GM21723 (cell line): Measurements from ENCODE around the gene MRLN.
"Not testable (repeated sequence)": the region's sequence is repeated elsewhere in the genome, so short reads cannot be mapped to it uniquely, and the experiment has no call there.

ENCODE experiments used
- ATAC-seq: cut with Tn5 transposase; IDR thresholded peaks from one replicate; pipeline ENCODE4 v1.9.1; 2021; ENCODE audit warnings: mild to moderate bottlenecking, moderate library complexity; ENCODE audit not compliant: unreplicated experiment

The MRLN gene

DNA sequence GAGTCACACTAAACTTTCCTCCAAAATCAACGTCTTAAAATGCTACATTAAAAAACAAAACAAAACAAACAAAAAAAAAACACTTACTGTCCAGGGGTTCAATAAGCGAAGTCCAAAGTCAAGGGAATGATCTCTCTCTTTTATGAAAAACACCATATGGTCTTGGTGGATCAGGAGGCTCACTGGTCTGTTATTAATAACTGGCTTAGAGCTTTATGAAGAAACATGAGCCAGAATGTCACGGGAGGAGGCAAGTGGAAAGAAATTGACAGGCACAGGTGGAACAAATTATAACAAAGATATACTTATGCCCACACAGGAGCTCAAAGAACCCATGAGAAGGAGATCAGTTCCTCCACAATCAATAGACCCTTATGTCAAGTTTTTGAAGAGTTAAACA is at the start of gene MRLN:
Gene MRLN, minus strand, starts transcription at position 189 of the 400 bp plus-strand sequence.
- no peak for ATAC-seq

DNA sequence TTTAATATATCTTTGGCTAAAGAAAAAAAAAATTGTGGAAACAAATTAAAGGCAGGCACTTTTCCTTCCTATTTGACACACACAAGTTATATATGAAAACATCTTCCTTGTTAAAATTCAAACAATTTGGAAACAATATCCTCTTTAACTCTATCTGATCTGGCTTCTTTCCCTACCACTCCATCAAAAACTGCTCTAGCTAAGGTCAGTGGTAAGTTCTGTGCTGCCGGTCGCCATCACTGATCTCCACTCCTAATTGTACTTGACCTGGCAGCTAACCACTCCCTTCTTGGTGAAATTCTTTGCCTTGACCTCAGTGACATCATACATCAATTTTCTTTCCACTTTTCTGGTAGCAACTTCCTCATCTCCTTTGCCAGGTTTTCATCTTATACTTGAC is 47.9 kb upstream of the MRLN start:
- ATAC-seq = no peak

DNA sequence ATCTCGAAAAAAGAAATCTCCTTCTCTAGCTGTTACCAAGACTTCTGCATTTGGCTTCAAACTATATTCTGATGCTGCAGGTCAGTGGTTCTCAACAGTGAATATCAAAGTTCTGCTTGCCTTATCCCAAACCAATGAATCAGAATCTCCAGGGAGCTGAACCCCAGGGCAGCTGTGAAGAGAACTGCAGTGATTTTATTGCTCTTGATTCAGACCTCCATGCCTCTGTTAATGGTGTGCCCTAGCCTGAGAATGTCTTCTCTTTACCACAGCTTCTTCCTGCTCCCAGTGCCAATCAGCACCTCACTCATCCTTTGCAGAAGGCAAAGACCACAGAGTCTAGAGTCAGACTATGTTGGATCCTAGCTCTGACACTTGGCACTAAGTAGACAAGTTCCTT is 46.2 kb upstream of the MRLN start:
- ATAC-seq = no peak

DNA sequence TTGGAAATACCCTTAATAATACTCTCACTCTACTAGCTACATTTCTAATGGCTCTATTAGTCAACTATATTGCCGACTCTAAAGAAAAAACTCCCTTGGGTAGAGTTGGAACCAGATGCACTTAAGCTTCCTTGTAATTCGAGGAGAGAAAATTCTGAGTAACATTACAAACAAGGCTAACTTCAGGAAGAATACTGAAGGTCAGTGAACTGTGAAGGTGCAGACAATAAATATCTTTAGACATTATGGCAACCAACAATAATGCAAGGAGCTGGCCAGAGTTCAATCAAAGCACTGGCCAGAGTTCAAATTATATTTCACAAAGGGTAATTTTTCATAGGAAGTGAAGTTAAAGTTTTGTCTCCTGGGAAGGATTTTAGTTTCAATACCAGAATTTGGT is 40.7 kb upstream of the MRLN start:
- no peak for ATAC-seq

DNA sequence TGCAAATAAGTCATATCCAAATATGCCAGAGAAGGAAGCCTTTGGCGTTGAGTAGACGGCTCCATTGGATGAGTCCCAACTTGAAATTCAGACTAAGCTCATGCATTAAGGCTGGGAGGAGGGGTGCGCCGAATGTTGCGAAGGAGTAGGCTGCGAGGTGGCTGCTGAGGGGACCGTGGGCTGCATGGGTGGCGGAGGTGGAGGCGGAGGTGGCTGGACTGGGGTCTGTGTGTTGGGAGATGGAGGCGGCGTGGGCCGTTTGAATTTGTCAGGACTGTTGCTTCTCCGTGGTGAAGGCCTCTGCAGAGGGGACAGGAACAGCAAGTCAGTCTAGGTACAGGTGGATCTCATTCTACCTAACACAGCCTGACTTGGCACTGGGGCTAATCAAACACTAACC is 39.6 kb upstream of the MRLN start:
- no peak for ATAC-seq

DNA sequence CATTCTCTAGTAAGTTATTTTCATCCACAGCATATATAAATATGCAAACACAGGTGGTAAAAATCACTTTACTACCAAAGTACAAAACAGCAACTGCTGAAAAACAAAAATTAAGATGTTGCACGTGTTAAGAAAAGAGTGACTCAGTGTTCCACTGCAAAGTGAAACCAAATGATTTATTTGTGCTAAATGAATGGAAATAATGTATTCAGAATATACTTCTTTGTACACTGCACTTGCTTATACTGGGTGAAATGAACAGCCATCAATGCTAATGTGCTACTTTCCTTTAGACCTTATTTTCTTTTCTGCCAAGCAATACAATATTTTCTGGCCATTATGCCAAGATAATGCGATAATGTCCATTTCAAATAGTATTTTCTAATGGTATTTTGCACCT is 38.3 kb upstream of the MRLN start:
- ATAC-seq = no peak

DNA sequence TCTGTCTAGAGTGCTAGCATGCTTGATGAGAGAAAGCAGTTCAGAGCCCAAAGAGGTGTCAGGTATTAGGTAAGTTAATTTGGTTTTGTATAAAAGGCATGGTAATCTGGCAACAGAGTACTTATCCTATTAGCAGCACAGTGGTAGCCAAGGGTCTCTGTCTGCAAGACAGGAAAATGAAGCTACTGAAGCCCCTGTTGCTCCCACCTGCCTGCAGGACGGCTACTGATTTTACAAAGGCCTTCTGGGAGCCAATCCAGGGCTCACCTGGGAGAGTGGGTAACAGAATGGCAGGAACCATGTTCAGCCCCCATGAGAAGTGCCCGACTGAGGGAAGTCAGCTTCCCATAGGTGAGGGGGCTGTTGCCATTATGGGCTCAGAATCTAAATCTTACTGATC is 36.8 kb upstream of the MRLN start:
- not testable (repeated sequence) for ATAC-seq

DNA sequence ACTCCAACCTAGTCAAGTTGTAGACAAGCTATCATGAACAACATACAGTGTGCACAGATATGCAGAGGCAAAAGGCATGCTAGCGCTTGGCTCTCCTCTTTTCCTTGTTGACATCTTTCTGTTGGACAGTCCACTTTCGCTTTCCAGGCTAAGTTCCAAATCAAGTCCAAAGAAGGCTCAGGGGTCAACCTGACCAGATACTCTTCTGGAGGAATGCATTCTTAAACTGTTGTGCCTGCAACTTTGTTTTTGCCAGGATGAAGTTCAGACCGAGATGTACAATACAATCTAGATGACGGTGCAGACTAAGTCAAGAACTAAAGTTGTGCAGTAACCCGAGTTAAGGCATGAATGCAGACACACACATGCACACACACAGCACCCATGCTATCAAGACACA is 35.7 kb upstream of the MRLN start:
- ATAC-seq = not testable (repeated sequence)

DNA sequence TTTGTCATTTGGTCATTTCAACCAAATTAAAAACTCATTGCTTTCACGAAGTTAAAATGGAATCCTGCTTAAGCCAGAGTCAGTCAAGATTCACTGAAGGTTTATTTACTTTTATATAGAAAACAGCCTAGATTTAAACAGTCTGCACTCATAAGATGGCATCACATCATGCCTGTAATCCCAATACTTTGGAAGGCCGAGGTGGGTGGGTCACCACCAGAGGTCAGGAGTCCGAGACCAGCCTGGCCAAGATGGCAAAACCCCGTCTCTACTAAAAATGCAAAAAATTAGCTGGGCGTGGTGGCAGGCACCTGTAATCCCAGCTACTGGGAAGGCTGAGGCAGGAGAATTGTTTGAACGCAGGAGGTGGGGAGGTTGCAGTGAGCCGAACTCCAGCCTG is 33.8 kb upstream of the MRLN start:
- not testable (repeated sequence) for ATAC-seq

DNA sequence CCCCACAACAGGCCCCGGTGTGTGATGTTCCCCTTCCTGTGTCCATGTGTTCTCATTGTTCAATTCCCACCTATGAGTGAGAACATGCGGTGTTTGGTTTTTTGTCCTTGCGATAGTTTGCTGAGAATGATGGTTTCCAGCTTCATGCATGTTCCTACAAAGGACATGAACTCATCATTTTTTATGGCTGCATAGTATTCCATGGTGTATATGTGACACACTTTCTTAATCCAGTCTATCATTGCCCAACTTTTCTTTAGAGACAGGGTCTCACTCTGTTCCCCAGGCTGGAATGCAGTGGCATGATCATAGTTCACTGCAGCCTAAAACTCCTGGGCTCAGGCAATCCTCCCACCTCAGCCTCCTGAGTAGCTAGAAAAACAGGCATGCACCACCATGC is 32.2 kb upstream of the MRLN start:
- ATAC-seq = not testable (repeated sequence)

DNA sequence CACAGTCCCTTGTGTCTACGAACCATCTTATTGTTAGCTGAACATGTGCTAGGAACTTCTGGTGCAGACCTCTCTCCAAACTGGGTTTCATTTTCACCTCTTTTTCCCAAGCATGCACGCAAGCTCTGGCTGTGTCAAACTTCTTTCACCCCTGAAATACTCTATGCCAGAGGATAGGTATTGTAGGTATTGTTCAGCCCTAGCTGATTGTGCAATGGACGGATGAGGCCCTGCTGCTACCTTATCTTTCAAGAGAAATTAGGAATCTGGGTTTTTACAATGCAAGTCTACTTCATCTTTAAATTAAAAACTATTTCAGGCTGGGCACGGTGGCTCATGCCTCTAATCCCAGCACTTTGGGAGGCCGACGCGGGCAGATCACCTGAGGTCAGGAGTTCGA is 28.3 kb upstream of the MRLN start:
- ATAC-seq = no peak

DNA sequence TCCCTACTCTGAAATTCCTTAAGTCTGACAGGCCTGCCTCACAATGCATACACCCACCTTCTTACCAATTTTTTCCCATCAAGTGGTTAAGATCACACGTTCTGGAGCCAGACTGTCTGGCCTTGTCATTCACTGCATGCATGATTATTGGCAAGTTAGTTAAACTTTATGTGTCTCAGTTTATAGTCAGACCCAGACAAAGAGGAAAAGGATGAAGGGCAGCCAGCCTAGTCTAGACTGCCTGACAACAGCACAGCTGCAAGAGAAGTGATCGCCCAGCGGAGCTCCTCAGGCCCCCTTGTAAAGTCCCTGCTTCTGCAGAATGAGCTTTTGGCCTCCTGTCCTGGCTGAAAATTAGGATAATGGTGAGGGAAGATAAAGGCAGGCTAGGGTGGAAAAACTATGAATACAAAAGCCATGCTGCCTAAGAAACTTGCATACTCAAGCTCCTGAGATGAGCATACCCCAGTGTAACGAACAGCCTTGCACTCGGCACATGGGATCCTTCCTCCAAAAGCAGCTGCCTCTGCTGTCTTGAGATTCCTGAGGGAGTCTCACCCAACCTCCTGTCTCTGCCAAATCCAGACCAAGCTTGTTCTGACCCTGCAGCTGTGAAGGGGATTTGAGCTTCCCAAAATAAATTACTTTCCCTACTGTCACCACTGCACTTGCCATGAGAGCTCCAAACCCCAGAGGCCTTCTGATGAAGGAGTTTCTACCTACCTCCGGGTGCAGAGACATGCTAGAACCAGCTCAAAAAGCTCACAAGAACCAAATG is 26.7 kb upstream of the MRLN start:
- ATAC-seq = no peak

DNA sequence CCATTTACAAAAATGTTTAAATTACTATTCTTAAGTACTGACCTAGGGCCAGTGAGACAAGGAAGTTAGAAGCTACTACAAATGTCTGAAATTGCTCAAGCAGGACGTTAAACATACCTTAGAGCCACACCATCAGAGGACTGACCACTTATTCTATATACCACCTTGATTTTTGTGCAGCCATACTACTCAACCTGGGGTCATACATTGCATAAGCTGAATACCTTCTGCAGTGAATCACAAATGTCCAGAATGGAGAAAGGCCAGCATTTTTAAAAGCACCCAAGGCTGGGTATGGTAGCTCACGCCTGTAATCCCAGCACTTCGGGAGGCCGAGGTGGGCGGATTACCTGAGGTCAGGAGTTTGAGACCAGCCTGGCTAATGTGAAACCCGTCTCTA is 21.2 kb upstream of the MRLN start:
- ATAC-seq = no peak

DNA sequence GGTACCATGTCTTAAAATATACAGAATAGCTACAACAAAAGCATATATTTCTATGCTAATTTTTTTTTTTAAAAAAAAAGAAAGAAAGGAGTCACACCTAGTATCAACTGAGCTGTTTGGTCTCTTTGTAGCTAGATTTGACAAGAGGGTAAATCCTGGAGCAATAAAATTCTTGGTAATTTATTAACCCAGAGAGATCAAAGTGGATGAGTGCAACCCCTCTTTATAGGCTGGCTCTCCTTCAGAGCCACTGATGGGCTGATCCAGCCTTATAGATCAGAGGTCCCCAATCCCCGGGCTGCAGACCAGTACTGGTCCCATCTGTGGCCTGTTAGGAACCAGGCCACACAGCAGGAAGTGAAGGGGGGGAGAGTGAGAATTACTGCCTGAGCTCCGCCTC is 19.8 kb upstream of the MRLN start:
- ATAC-seq = no peak

DNA sequence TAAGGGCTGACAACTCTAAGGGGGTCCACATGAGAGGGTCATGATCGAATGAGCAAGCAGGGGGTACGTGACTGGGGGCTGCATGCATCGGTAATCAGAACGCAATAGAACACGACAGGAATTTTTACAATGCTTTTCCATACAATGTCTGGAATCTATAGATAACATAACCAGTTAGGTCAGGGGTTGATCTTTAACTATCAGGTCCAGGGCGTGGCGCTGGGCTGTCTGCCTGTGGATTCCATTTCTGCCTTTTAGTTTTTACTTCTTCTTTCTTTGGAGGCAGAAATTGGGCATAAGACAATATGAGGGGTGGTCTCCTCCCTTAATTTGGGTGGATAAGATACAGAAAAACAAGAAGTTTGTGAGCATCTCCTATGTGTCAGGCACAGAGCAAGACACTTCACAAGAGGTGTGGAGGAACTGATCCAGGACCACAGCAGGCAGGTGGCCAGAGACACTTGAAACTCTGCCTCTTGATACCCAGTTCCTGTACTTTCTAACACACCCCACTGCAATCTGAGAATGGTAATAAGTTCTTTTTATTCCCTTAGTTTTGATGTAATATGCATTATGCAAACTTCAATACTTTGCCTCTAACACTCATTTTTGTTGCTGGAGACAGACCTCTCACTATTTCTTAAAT is 18.0 kb upstream of the MRLN start:
- ATAC-seq = no peak

DNA sequence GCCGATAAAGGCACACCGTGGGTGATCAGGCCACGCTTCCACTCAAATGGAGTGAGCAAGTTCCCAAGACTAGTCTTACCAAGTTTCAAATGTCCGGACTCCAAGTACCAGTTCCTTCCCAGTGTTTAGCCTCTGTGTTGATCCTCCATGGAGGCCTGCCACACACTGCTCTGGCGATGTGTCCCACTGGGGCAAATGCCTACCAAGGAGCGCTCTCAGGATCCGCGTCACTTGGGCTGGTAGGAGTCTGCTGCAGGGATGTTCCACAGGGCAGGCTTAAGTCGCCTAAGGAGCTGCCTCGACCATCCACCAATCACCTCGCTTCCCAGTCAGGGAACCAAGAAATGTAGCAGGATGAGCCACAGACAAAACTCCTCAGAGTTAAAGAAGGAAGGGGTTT is 17.4 kb upstream of the MRLN start:
- ATAC-seq = no peak

DNA sequence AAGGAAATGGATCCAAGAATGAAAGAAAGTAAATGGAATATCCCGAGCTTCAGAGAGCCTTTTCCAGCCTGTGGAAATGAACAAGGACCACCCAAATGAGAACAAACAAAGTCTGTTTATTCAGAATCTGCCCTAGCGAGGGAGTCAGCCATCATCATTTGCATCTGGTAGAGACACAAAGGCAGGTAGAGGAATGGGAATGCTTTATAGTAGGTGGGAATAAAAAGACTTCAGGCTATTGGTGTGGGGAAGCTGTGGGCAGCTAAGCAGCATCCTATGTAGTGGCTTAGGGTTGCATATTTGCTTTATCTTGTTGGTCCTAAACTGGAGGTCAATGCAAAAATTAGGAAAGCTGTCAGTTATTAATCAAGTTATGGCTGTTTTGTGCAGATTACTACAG is 9.2 kb upstream of the MRLN start:
- ATAC-seq = no peak

DNA sequence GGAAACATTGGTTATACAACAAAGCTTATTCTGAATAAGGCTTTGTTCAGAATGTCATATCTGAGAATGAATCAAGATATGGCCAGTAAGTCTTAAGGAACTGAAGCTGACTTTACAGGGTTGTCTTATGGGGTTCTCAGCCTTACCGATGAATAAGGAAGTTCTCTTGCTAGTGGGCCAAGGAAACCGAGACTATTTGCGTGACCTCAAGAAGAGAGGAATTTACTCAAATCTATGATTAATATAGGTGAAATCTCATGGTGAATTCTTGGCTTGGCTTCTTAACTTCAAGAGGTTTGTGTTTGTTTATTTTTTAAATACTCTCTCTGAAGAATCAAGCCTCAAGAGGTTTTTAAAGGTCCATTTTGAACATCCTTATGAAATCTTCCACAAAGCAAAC is 4.7 kb upstream of the MRLN start:
- no peak for ATAC-seq

DNA sequence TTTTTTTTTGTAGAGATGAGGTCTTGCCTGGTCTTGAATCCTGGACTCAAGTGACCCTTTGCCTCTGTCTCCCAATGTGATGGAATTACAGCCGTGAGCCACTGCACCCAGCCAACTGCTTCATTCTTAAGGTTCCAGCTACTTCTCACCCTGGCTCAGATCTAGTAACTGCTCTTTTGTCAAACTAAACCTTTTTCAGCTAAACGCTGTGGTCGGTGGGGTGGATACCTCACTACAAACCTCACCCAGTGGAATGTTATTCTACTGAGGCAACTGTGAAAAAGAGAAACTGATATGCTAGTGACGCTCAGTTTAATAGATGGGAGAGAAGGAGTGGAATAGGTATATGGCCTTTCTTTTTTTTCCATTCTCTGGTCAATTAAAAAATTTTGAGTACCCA is 1.7 kb upstream of the MRLN start:
- no peak for ATAC-seq

DNA sequence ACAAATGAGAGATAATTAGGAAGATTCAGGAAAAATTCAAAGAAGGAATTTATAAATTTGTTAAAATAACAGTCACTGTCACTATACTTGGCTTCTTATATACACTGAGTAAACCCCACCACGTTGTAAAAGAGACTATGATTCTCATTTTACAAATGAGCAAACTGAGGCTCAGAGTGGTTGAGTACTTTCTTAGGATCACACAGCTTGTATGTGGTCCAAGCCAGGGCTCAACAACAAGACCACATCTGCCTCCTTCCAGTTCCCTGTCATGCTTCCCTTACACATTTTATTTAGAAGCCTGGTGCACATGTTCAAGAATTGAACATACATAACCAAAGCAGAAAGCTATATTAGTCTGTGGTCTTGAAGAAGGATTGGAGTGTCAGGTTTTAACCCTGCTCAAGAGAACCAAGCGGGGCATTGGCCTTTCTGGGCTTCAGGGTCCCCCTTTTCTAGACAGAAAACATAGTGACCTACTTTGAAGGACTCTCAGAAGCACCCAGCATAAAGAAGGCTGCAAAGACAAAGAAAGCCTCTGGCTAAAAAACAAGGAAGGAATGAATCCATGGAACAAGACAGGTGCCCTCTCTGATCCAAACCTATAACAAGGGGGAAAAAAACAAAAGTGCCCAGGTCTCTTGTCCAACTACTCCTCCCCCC is 846 bp downstream of the MRLN start:
- ATAC-seq = no peak

DNA sequence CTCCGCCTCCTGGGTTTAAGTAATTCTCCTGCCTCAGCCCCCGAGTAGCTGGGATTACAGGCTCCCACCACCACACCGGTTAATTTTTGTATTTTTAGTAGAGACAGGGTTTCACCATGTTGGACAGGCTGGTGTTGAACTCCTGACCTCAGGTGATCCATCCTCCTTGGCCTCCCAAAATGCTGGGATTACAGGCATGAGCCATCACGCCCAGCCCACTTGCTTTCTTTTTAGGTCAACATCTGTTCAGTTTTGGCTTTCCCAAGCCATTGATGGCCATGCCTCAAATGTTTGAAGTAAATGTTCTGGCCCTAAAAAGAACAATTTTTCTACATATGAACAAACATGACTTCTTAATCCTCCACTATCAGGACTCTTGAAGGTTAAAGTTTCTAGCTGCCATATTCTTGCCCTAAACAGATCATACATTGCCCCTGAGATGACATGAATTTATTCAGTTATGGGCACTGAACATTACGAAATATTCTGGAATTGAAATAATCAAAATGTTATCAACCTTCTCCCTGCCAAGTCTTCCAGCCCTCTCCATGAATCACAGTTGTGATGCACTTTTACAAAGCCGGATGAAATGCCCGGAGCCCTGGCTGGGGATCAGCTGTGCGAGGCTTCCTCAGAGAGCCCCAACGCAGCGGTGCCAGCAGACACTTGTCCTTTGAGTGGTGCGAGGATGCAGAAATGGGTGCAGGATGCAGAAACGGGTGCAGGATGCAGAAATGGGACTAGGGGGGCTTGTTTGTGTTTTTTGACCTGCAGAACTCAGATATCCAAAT is 2.9 kb downstream of the MRLN start:
- ATAC-seq = no peak
